ENCODE data around the gene TMEM44. TPM values are rescaled to one million over a fixed set of nuclear protein-coding genes. Genes with fewer than 3 reads are reported as not detected.
"Not testable (repeated sequence)": the region's sequence is repeated elsewhere in the genome, so short reads cannot be mapped to it uniquely, and the experiment has no call there.

Gene TMEM44
- total RNA-seq, 1 donor from 2014 or later, result 35.3 TPM

DNA sequence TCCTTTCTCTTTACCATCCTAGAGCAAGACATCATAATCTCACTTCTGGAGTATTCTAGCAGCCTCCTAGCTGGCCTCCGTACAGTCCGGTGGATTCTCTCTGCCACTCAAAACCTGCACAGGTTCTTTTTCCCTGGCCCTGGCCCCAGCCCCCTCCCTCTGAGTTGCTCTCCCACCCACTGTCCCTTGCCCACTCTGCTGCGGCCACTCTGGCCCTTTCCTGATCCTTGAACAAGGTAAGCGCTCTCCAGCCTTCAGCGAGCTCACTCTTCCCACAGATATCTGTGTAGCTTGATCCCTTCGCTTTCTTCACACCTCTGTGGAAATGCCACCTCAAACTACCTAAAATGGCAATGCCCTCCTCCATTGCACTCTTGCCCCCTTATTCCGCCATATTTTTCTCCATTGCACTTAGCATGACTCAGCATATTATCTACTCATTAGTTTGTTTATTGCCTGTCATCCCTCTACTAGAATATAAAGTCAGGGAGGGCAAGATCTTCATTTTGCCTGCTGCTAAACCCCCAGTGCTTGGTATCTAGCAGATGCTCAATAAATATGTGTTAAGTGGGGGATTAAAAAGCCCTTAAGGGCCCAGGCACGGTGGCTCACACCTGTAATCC is 80.8 kb downstream of the TMEM44 start:
- DNase-seq, result no peak
- H3K27ac Mint-ChIP-seq (ENCODE audit: unreplicated experiment), result no peak overlapping the region
- H3K4me1 Mint-ChIP-seq (ENCODE audit: low read depth, unreplicated experiment), result peaks cover 11% of the 10 kb centered on the region
- H3K4me3 Mint-ChIP-seq (ENCODE audit: unreplicated experiment), result no peak overlapping the region
- TF ChIP-seq, protein P1, sequence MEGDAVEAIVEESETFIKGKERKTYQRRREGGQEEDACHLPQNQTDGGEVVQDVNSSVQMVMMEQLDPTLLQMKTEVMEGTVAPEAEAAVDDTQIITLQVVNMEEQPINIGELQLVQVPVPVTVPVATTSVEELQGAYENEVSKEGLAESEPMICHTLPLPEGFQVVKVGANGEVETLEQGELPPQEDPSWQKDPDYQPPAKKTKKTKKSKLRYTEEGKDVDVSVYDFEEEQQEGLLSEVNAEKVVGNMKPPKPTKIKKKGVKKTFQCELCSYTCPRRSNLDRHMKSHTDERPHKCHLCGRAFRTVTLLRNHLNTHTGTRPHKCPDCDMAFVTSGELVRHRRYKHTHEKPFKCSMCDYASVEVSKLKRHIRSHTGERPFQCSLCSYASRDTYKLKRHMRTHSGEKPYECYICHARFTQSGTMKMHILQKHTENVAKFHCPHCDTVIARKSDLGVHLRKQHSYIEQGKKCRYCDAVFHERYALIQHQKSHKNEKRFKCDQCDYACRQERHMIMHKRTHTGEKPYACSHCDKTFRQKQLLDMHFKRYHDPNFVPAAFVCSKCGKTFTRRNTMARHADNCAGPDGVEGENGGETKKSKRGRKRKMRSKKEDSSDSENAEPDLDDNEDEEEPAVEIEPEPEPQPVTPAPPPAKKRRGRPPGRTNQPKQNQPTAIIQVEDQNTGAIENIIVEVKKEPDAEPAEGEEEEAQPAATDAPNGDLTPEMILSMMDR (IDR thresholded peaks at IDR 0.05; ENCODE audit: partially characterized antibody, unreplicated experiment), result no peak
- H3K27me3 Mint-ChIP-seq (ENCODE audit: unreplicated experiment), result no peaks in the 10 kb centered on the region
- peaks cover 2% of the 10 kb centered on the region for H3K36me3 Mint-ChIP-seq (ENCODE audit: unreplicated experiment)
- H3K9me3 Mint-ChIP-seq (ENCODE audit: unreplicated experiment), result peaks cover 3% of the 10 kb centered on the region

DNA sequence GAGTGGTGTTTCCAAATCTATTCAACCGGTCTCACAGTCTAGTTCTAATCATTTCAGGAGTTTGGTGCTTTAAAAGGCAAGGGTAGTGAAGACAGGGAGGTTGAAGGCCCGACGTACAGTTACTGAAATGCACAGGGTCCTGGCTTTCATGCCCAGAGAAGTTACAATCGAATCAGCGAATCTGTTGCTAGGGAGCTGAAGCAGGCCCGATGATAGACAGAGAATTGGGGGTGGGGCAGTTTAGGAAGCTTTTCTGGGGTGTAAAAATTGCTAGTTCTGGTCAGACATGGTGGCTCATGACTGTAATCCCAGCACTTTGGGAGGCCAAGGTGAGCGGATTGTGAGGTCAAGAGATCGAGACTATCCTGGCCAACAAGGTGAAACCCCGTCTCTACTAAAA is 83.4 kb downstream of the TMEM44 start:
- no peaks in the 10 kb centered on the region for H3K27me3 Mint-ChIP-seq (ENCODE audit: unreplicated experiment)
- H3K4me1 Mint-ChIP-seq (ENCODE audit: low read depth, unreplicated experiment), result peaks cover 2% of the 10 kb centered on the region
- no peak overlapping the region for H3K27ac Mint-ChIP-seq (ENCODE audit: unreplicated experiment)
- peaks cover 7% of the 10 kb centered on the region for H3K36me3 Mint-ChIP-seq (ENCODE audit: unreplicated experiment)
- no peak for DNase-seq
- no peaks in the 10 kb centered on the region for H3K9me3 Mint-ChIP-seq (ENCODE audit: unreplicated experiment)
- TF ChIP-seq, protein P1 (IDR thresholded peaks at IDR 0.05; ENCODE audit: partially characterized antibody, unreplicated experiment), result no peak
- no peak overlapping the region for H3K4me3 Mint-ChIP-seq (ENCODE audit: unreplicated experiment)

DNA sequence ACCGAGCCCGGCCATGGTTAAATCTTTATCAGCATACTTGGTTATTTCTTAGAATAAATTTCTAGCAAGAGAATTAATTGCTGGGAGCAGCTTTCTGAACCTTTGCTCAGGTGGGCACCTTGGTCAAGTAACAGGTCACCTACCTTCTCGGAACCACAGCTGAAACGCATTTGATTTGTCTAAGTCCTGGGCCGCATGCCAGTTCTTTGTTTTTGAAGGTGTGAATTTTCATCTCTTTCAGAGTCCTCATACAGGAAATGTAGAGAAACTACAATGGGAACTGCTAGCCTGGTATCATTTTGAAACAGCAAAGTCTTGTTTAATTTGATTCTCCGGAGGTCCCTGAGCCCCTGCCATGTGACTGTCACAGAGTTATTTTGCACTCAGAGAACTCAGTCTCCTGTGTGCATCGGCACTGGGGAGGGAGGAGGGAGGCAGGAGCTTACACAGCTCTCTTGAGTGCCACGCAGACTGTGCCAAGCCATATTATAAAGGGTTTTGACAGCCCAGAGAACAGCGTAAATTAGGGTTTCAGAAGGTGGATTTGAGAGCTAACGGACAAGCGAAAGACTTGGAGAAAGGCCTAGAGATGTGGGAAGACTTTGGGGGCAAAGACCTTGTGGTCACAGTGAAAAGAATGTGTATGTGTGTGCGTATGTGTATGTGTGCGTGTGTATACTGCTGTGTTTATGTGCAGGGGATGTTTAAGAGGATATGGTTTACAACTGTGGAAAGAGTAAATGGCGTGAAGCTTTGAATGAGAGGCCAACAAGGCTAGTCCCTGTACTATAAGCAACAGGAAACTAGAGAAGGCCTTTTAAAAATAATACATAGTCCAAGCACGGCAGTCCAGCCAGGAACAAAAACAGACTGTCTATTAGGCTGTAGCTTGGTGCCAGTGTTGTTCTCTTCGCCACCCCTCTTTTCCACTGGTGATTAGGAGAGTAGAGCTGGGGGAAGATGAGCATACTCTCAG is 84.6 kb downstream of the TMEM44 start:
- Mint-ChIP-seq H3K9me3 (ENCODE audit: unreplicated experiment) (no peaks in the 10 kb centered on the region), H3K4me1 (ENCODE audit: low read depth, unreplicated experiment) (peaks cover 2% of the 10 kb centered on the region), H3K27me3 (ENCODE audit: unreplicated experiment) (peaks cover 1% of the 10 kb centered on the region), H3K27ac (ENCODE audit: unreplicated experiment) (no peak overlapping the region), H3K36me3 (ENCODE audit: unreplicated experiment) (peaks cover 7% of the 10 kb centered on the region), H3K4me3 (ENCODE audit: unreplicated experiment) (no peak overlapping the region)
- no peak for DNase-seq
- TF ChIP-seq, protein P1 (IDR thresholded peaks at IDR 0.05; ENCODE audit: partially characterized antibody, unreplicated experiment), result no peak

DNA sequence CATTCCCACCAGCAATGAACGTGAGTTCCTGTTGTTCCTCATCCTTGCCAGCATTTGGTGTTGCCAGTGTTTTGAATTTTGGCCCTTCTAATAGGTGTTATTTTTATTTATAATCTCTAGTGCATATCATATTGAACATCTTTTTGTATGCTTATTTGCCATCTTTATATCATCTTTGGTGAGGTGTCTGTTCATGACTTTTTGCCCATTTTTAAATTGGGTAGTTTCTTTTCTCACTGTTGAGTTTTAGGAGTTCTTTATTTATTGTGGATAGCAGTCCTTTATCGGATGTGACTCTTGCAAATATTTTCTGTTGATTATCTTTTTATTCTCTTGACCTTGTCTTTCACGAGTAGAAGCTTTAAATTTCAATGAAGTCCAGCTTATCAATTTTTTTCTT is 86.2 kb downstream of the TMEM44 start:
- peaks cover 1% of the 10 kb centered on the region for H3K27me3 Mint-ChIP-seq (ENCODE audit: unreplicated experiment)
- TF ChIP-seq, protein P1 (IDR thresholded peaks at IDR 0.05; ENCODE audit: partially characterized antibody, unreplicated experiment), result no peak

DNA sequence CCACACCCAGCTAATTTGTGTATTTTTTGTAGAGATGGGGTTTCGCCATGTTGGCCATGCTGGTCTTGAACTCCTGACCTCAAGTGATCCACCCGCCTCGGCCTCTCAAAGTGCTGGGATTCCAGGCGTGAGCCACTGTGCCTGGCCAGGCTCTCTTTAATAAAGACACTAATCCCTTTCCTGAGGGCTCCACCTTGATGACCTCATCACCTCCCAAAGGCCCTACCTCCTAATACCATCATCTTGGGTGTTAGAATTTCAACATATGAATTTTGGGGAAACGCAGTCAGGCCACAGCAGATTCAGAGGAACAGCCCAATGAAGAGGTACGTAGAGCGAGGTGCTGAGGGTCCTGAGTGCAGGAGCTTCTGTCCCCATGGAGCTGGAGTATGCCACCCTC is 87.7 kb downstream of the TMEM44 start:
- H3K4me3 Mint-ChIP-seq (ENCODE audit: unreplicated experiment); H3K36me3 Mint-ChIP-seq (ENCODE audit: unreplicated experiment); DNase-seq; H3K4me1 Mint-ChIP-seq (ENCODE audit: low read depth, unreplicated experiment); H3K9me3 Mint-ChIP-seq (ENCODE audit: unreplicated experiment); H3K27me3 Mint-ChIP-seq (ENCODE audit: unreplicated experiment); H3K27ac Mint-ChIP-seq (ENCODE audit: unreplicated experiment): not testable (repeated sequence)

More for the DNA sequence above, 86.2 kb downstream of the TMEM44 start:
- H3K9me3 Mint-ChIP-seq (ENCODE audit: unreplicated experiment), result peaks cover 1% of the 10 kb centered on the region
- peaks cover 2% of the 10 kb centered on the region for H3K4me1 Mint-ChIP-seq (ENCODE audit: low read depth, unreplicated experiment)
- no peak overlapping the region for H3K27ac Mint-ChIP-seq (ENCODE audit: unreplicated experiment)
- DNase-seq, result no peak
- no peak overlapping the region for H3K4me3 Mint-ChIP-seq (ENCODE audit: unreplicated experiment)
- peaks cover 7% of the 10 kb centered on the region for H3K36me3 Mint-ChIP-seq (ENCODE audit: unreplicated experiment)
